ENCODE measurements around the gene GLP1R. TPM values are rescaled to one million over a fixed set of nuclear protein-coding genes. Genes with fewer than 3 reads are reported as not detected.

GLP1R gene
- not detected in 2 replicates for total RNA-seq

DNA sequence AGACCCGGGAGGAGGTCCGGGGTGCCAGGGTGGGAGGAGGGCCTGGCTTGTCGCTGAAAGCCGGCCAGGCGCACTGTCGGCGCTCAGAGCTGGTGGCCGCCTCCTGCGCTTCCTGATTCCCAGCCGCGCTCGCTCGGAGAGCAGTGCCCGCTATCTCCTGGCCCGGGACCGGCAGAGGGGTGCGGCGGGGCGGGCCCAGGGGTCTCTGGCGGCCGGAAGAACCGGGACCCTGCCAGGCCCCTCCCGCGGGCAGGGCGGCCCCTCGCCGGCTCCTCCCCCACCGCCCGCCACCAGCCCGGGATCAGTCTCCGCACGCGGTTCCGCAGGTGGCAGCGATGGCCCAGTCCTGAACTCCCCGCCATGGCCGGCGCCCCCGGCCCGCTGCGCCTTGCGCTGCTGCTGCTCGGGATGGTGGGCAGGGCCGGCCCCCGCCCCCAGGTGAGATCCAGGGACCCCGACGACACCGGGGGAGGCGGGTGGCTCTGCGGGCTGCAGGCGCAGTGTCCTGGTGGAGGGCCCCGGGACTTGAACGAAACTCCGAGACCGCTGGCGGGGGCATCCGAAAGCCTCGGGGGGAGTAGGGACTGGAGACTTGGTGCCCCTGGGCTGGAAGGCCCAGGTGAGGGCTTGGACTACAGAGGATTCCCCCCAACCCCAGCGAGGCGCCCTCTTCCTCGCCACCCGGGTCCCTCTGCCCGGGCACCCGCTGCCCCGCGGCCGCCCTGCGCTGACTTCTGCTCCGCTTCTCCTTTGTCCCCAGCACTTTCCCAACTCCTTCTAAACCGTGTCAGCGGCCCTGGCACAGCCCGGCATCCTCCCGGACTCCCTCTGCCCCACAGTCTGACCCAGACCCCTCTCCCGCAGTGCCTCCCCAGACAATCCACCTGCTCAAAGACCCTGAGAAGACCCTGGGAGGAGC is at the start of gene GLP1R:
GLP1R (plus strand) TSS at position 301 of the 919 bp plus-strand sequence; CDS start at position 361, 60 bp downstream.

GRCh38 chr6:39114704-39115599 is 66.4 kb downstream of the GLP1R start, which contains the start of gene SAYSD1:
Gene SAYSD1 (minus strand): TSS chr6:39115186. CDS start chr6:39115089, 97 bp downstream.

Other genes starting within 250 kb of the GLP1R start
- 9.5 and 14.0 TPM in 2 replicates for gene SAYSD1, start 66.4 kb downstream of the GLP1R start, total RNA-seq
- gene KCNK5, start 180.7 kb downstream of the GLP1R start, total RNA-seq = not detected in 2 replicates